Cardiac fibroblast (primary cell): ENCODE measurements around the gene DPH5.

Source experiments
- DNase-seq, 2 donors: peaks; one replicate each; pipeline versions ENCODE4 v3.0.0 to v3.0.0-alpha.2; 2010; ENCODE audit warnings: low read depth in 2 of 2
- H3K4me3 ChIP-seq, 2 donors: replicated peaks in 1 of 2; 1 replicate in 1 of 2; 2 replicates in 1 of 2; pipeline ENCODE4 v1.5.1; 2011; ENCODE audit warnings: low read depth in 2 of 2, low read length in 2 of 2, mild to moderate bottlenecking in 2 of 2, moderate library complexity in 1 of 2
- TF ChIP-seq, protein P1 (sequence below): IDR thresholded peaks from one replicate; pipeline ENCODE4 v1.5.1; 2011; ENCODE audit warnings: low read depth, mild to moderate bottlenecking, low read length, inconsistent platforms

DPH5 gene

DNA sequence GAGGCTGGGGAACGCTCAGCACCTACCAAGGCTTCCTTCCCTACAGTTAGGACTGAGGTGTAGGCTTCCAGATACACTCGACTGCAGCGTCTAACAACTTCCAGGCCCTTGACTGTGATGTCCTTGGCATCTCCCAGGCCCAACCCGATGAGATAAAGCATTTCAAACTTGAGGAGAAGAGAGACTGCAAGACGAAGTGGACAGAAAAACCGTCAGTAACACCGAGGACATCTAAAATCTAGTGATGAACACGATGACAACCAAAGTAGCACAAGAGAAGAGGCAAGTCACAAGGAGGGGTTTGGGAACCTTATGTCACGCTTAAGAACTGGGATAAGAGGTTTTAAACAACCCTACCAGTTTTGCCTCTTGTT lies 314 bp downstream of the DPH5 start:
- TF ChIP-seq, protein P1, sequence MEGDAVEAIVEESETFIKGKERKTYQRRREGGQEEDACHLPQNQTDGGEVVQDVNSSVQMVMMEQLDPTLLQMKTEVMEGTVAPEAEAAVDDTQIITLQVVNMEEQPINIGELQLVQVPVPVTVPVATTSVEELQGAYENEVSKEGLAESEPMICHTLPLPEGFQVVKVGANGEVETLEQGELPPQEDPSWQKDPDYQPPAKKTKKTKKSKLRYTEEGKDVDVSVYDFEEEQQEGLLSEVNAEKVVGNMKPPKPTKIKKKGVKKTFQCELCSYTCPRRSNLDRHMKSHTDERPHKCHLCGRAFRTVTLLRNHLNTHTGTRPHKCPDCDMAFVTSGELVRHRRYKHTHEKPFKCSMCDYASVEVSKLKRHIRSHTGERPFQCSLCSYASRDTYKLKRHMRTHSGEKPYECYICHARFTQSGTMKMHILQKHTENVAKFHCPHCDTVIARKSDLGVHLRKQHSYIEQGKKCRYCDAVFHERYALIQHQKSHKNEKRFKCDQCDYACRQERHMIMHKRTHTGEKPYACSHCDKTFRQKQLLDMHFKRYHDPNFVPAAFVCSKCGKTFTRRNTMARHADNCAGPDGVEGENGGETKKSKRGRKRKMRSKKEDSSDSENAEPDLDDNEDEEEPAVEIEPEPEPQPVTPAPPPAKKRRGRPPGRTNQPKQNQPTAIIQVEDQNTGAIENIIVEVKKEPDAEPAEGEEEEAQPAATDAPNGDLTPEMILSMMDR, result no peak
- peak overlapping the region; percentile 71 to 74 for H3K4me3 ChIP-seq
- peak in 1 of 2 donors; percentile 29 for DNase-seq

DNA sequence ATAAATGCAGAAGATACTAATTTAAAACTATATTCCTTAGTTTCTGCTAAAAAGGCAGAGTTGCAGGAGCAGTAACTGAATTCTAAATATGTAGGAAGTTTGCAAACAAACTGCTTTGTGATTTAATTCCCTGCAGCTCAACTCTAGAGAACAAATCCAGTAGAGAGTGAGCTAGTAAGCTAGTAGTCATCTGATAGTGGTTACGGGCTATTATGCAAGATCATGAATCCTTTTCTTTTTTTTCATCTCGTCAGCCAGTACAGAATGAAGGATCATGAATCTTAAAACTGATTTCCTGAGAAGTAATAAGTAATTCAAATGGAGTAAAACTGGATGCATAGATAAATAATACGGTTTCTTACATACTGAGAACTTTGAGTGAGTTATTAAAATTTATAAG lies 3.3 kb downstream of the DPH5 start:
- H3K4me3 ChIP-seq, result no peak overlapping the region
- DNase-seq, result peak; percentile 66 to 80
- TF ChIP-seq, protein P1, result no peak

DNA sequence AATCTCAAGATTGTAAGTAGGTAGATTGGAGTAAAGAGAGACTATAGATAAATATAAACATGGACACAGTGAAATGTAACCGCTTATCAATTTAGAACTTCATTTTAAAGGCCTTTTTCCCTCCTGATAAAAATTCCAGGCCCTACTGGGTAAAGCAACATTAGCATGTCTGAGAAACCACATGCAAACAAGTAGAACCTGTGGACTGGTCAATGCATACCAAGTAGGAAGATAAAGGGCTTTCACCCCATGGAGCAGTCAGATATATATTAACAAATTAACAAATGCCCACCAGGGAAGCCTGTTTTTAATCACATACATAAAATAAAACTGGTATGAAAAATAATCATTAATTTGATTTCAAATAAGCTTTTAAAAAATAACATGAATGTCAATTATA lies 8.1 kb downstream of the DPH5 start:
- TF ChIP-seq, protein P1, result no peak
- no peak for DNase-seq
- no peak overlapping the region for H3K4me3 ChIP-seq

- no peak for DNase-seq
- TF ChIP-seq, protein P1, result no peak
- H3K4me3 ChIP-seq, result no peak overlapping the region
Observed at GRCh38 chr1:101013776-101014175, 11.8 kb downstream of the DPH5 start.

DNA sequence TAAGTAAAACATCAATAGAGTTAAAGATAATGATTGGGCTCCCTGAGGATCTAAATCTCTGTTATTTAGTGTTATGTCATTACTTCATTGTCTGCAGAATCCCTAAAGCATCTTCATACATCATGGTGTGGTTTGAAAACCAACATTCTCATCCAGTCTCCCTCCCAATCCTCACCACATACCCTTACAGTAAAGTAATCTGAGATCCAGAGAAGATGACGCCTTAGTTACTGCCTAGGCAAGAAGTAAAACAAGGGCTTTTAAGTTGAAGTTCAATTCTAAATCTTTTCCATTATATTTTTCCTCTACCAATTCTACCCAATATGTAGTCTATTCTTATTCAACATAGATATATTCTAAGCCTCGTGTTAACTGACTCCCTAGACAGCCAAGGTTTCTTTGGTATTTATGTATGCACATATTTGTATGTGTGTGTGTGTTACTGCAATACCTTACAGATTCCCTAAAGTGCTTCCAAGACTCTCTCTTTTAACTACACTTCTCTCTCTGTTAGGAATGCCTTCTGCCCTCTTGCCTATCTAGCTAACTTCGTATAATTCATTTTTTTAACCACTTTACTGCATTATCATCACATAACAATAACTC lies 17.3 kb downstream of the DPH5 start:
- no peak overlapping the region for H3K4me3 ChIP-seq
- DNase-seq, result no peak
- TF ChIP-seq, protein P1, result no peak

- TF ChIP-seq, protein P1, result no peak
- H3K4me3 ChIP-seq, result no peak overlapping the region
- no peak for DNase-seq
Observed at GRCh38 chr1:101006553-101006952, 19.0 kb downstream of the DPH5 start.

DNA sequence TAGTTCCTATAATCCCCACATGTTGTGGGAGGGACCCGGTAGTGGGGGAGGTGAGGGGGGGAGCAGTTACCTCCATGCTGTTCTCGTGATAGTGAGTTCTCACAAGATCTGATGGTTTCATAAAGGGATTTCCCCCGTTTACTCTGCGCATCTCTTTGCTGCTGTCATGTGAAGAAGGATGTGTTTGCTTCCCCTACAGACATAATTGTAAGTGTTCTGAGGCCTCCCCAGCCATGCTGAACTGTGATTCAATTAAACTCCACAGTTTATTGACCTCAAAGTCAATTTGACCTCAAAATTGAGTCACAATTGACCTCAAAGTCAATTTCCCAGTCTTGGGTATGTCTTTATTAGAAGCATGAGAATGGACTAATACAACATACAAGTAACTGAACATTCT lies 19.7 kb downstream of the DPH5 start:
- no peak overlapping the region for H3K4me3 ChIP-seq
- TF ChIP-seq, protein P1, result no peak
- DNase-seq, result no peak
